HEK293T (cell line): ENCODE results near the gene ZNF470.

ENCODE experiments used
- ARNT ChIP-seq: fragments of 450-650 bp; IDR thresholded peaks from 2 replicates; pipeline ENCODE4 v1.6.1; 2017; ENCODE audit warnings: mild to moderate bottlenecking
- BHLHE40 ChIP-seq: fragments of 450-650 bp; IDR thresholded peaks from 2 replicates; pipeline ENCODE4 v1.6.1; 2016; ENCODE audit warnings: mild to moderate bottlenecking, moderate library complexity, borderline replicate concordance
- CTBP1 ChIP-seq: fragments of 450-650 bp; IDR thresholded peaks from 2 replicates; pipeline ENCODE4 v1.6.1; 2016; ENCODE audit warnings: borderline replicate concordance
- ELF4 ChIP-seq: fragments of 450-650 bp; IDR thresholded peaks from 2 replicates; pipeline ENCODE4 v1.6.1; 2017; ENCODE audit warnings: antibody characterized with exemption
- FOXK2 ChIP-seq: fragments of 450-650 bp; IDR thresholded peaks from 2 replicates; pipeline ENCODE4 v1.6.1; 2016; ENCODE audit warnings: mild to moderate bottlenecking
- HDGF ChIP-seq: fragments of 450-650 bp; IDR thresholded peaks from 2 replicates; pipeline ENCODE4 v1.6.1; 2017; ENCODE audit warnings: antibody characterized with exemption, borderline replicate concordance
- L3MBTL2 ChIP-seq: fragments of 450-650 bp; conservative IDR thresholded peaks from 2 replicates; pipeline ENCODE4 v1.6.1; 2016; ENCODE audit warnings: mild to moderate bottlenecking
- LEF1 ChIP-seq: fragments of 450-650 bp; IDR thresholded peaks from 2 replicates; pipeline ENCODE4 v1.6.1; 2017; ENCODE audit warnings: mild to moderate bottlenecking, borderline replicate concordance
- TARDBP ChIP-seq: fragments of 450-650 bp; IDR thresholded peaks from 2 replicates; pipeline ENCODE4 v1.6.1; 2016

GRCh38 chr19:56603829-56604228, 36.6 kb downstream of the ZNF470 start:
- TF ChIP-seq ELF4 (no peak), BHLHE40 (no peak), HDGF (no peak), FOXK2 (no peak), CTBP1 (no peak), TARDBP (no peak), ARNT (no peak), L3MBTL2 (no peak), LEF1 (no peak)
